Uterus (tissue), 2 donors: Measurements from ENCODE around the gene HOXD8.

ENCODE experiments used
- CTCF ChIP-seq, 4 experiments: fragments of 200-600 bp in 2 of 4; fragments of 450-650 bp in 2 of 4; sonication (generic) in 2 of 4; IDR thresholded peaks; one replicate each; pipeline ENCODE4 v1.5.1; 2016 to 2019; ENCODE audit warnings: antibody characterized with exemption in 4 of 4, mild to moderate bottlenecking in 2 of 4, moderate library complexity in 1 of 4
- POLR2A ChIP-seq, 2 donors: fragments of 450-650 bp; IDR thresholded peaks; one replicate each; pipeline ENCODE4 v1.6.1; 2016; ENCODE audit warnings: antibody characterized with exemption in 2 of 2, mild to moderate bottlenecking in 1 of 2, moderate library complexity in 1 of 2

DNA sequence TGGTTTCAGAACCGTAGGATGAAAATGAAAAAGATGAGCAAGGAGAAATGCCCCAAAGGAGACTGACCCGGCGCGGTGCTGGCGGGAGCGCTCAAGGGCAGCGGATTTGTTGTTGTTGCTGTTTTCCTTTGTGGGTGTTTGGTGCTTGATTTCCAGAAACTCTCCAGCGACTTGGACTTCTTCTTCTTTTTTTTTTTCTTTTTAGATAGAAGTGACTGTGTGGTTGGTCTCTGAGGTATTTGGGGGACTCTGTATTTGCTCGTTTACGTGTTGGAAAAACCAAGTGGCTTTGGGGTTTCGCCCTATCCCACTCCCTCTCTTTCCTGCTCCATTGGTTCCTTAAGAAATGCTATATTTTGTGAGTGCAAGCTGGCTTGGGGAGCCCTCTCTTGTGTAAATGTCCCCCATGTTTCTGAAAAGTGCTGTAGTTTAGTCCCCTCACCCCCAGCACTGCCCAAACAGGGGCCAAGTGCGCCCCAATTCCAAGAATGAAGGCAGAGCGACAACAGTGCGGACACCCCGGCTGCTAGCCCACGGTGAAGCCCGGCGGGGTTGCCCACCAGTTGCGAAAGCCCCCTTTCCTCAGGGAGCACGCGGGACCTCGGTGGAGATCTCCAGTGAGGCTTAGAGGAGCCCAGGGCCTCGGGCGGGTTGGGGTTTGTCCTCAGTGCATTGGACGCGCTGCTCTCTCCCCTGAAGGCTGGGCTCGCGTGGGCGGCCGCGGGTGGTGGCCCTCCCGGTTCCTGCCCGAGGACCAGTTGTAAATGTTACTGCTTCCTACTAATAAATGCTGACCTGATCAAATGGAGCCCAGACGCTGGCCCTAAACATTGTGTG is 5.2 kb upstream of the HOXD8 start:
- TF ChIP-seq POLR2A (IDR thresholded peaks at IDR 0.05) (no peak), CTCF (IDR thresholded peaks at IDR 0.05) (no peak)
